HEK293 (cell line): ENCODE data around the gene PTPRJ.
A peak's percentile ranks its signal among the peaks of the same experiment; 100 is the strongest.

Source experiments
- CTCF ChIA-PET: fragments of 350-600 bp; formaldehyde crosslinking; extraction: SDS; loops from one replicate; lab custom pipeline; 2021; ENCODE audit warnings: antibody characterized with exemption; lab: Yijun Ruan, JAX
- POLR2A ChIA-PET: fragments of 300-600 bp; formaldehyde crosslinking; extraction: SDS; loops from one replicate; lab custom pipeline; 2020; ENCODE audit warnings: antibody characterized with exemption, inconsistent platforms; lab: Yijun Ruan, JAX
- H3K27ac ChIP-seq: fragments of 200-500 bp; sonication (Bioruptor generic); 2 replicates; pipeline ENCODE4 v1.5.1; 2014; ENCODE audit warnings: low read depth, low read length, control low read depth, inconsistent platforms; ENCODE audit errors: extremely low read depth
- H3K36me3 ChIP-seq, 2 experiments: fragments of 200-500 bp in 1 of 2; sonication (Bioruptor generic) in 1 of 2; 1 replicate in 1 of 2; 2 replicates in 1 of 2; pipeline ENCODE4 v1.5.1; 2014 to 2017; ENCODE audit warnings: inconsistent platforms in 2 of 2, low read length in 2 of 2; ENCODE audit not compliant: control insufficient read depth in 2 of 2, insufficient read depth in 1 of 2
- H3K4me1 ChIP-seq: fragments of 200-500 bp; sonication (Bioruptor generic); 2 replicates; pipeline ENCODE4 v1.5.1; 2014; ENCODE audit warnings: mild to moderate bottlenecking, low read length, inconsistent platforms; ENCODE audit not compliant: control insufficient read depth, insufficient read depth
- H3K4me3 ChIP-seq: 2 replicates; pipeline ENCODE4 v1.5.1; 2011; ENCODE audit warnings: low read depth, mild to moderate bottlenecking, control low read depth, low read length, moderate library complexity
- H3K9me3 ChIP-seq: fragments of 200-500 bp; sonication (Bioruptor generic); 2 replicates; pipeline ENCODE4 v1.5.1; 2014; ENCODE audit warnings: low read depth, low read length, inconsistent platforms; ENCODE audit not compliant: control insufficient read depth, insufficient read depth
- PRDM1 ChIP-seq: fragments of 450-650 bp; formaldehyde crosslinking; IDR thresholded peaks from 2 replicates; pipeline ENCODE4; 2016; ENCODE audit warnings: missing biosample characterization, missing genetic modification characterization
- PRDM2 ChIP-seq: fragments of 450-650 bp; formaldehyde crosslinking; IDR thresholded peaks from 2 replicates; pipeline ENCODE4 v1.5.1; 2016; ENCODE audit warnings: missing biosample characterization, missing genetic modification characterization, borderline replicate concordance
- ZBTB20 ChIP-seq: fragments of 450-650 bp; formaldehyde crosslinking; IDR thresholded peaks from 2 replicates; pipeline ENCODE4 v1.5.1; 2016; ENCODE audit warnings: missing biosample characterization, missing genetic modification characterization
- ZBTB26 ChIP-seq: fragments of 450-650 bp; formaldehyde crosslinking; optimal IDR thresholded peaks from 2 replicates; pipeline ENCODE3; 2016; ENCODE audit warnings: missing biosample characterization, mild to moderate bottlenecking, missing genetic modification characterization
- ZFP37 ChIP-seq: fragments of 450-650 bp; formaldehyde crosslinking; IDR thresholded peaks from 2 replicates; pipeline ENCODE4 v1.5.1; 2016; ENCODE audit warnings: missing biosample characterization, missing genetic modification characterization
- ZNF23 ChIP-seq: fragments of 450-650 bp; formaldehyde crosslinking; IDR thresholded peaks from 2 replicates; pipeline ENCODE4 v1.5.1; 2016; ENCODE audit warnings: missing biosample characterization, missing genetic modification characterization, borderline replicate concordance
- ZNF280D ChIP-seq: fragments of 450-650 bp; formaldehyde crosslinking; IDR thresholded peaks from 2 replicates; pipeline ENCODE4 v1.5.1; 2016; ENCODE audit warnings: missing biosample characterization, missing genetic modification characterization
- ZNF423 ChIP-seq: fragments of 450-650 bp; formaldehyde crosslinking; IDR thresholded peaks from 2 replicates; pipeline ENCODE4 v1.5.1; 2016; ENCODE audit warnings: missing biosample characterization, missing genetic modification characterization
- ZNF658 ChIP-seq: fragments of 450-650 bp; formaldehyde crosslinking; IDR thresholded peaks from 2 replicates; pipeline ENCODE4; 2016; ENCODE audit warnings: missing biosample characterization, missing genetic modification characterization
- TF ChIP-seq, protein P1 (sequence below): IDR thresholded peaks from 2 replicates; pipeline ENCODE4 v1.6.1; 2011; ENCODE audit warnings: mild to moderate bottlenecking, low read depth, low read length, borderline replicate concordance
- TF ChIP-seq, protein P2 (sequence below): fragments of 450-650 bp; IDR thresholded peaks from 2 replicates; pipeline ENCODE4 v1.5.1; 2018; ENCODE audit warnings: missing biosample characterization, missing genetic modification characterization
- TF ChIP-seq, protein P3 (sequence below): fragments of 450-650 bp; formaldehyde crosslinking; IDR thresholded peaks from 2 replicates; pipeline ENCODE4 v1.5.1; 2016; ENCODE audit warnings: missing biosample characterization, missing genetic modification characterization

PTPRJ gene

GRCh38 chr11:48007677-48008076 is 27.3 kb downstream of the PTPRJ start (continued):
- TF ChIP-seq PRDM2 (no peak), PRDM1 (tag by site-specific recombination) (no peak), ZBTB20 (tag by site-specific recombination) (no peak), ZBTB26 (tag by site-specific recombination) (no peak), ZNF23 (tag by site-specific recombination) (no peak), ZNF658 (no peak), ZFP37 (tag by site-specific recombination) (no peak), ZNF423 (tag by site-specific recombination) (no peak)
- TF ChIP-seq, protein P1, sequence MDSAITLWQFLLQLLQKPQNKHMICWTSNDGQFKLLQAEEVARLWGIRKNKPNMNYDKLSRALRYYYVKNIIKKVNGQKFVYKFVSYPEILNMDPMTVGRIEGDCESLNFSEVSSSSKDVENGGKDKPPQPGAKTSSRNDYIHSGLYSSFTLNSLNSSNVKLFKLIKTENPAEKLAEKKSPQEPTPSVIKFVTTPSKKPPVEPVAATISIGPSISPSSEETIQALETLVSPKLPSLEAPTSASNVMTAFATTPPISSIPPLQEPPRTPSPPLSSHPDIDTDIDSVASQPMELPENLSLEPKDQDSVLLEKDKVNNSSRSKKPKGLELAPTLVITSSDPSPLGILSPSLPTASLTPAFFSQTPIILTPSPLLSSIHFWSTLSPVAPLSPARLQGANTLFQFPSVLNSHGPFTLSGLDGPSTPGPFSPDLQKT = no peak
- TF ChIP-seq, protein P2, sequence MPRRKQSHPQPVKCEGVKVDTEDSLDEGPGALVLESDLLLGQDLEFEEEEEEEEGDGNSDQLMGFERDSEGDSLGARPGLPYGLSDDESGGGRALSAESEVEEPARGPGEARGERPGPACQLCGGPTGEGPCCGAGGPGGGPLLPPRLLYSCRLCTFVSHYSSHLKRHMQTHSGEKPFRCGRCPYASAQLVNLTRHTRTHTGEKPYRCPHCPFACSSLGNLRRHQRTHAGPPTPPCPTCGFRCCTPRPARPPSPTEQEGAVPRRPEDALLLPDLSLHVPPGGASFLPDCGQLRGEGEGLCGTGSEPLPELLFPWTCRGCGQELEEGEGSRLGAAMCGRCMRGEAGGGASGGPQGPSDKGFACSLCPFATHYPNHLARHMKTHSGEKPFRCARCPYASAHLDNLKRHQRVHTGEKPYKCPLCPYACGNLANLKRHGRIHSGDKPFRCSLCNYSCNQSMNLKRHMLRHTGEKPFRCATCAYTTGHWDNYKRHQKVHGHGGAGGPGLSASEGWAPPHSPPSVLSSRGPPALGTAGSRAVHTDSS (tag by site-specific recombination) = no peak
- TF ChIP-seq, all 188 proteins: peak for 0

DNA sequence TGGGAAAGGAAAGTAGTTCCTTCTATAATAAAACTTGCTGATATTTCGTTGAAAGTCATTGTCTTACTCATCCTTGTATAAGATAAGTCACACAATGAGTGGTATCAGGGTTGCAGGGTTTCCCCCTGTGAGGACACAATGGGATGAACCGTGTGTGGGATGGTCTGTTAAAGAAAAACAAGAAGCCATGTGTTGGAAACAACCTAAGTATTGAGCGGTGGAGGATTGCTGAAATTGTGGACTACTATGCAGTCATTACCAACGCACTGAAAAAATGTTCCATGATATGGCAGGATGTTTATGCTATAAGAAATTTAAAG is 28.6 kb downstream of the PTPRJ start:
- H3K4me1 ChIP-seq = no peaks in the 10 kb centered on the region
- ChIA-PET CTCF (interaction anchor here (1.0 kb wide), 1 partner anchor 73 kb away, joined by 3 read pairs; no protein-coding TSS in a partner anchor), POLR2A (no interaction called here)
- no peaks in the 10 kb centered on the region for H3K36me3 ChIP-seq
- no peaks in the 10 kb centered on the region for H3K9me3 ChIP-seq
- no peak overlapping the region for H3K27ac ChIP-seq
- no peak overlapping the region for H3K4me3 ChIP-seq
- no peak for TF ChIP-seq ZNF280D (tag by site-specific recombination)
- TF ChIP-seq, protein P3, sequence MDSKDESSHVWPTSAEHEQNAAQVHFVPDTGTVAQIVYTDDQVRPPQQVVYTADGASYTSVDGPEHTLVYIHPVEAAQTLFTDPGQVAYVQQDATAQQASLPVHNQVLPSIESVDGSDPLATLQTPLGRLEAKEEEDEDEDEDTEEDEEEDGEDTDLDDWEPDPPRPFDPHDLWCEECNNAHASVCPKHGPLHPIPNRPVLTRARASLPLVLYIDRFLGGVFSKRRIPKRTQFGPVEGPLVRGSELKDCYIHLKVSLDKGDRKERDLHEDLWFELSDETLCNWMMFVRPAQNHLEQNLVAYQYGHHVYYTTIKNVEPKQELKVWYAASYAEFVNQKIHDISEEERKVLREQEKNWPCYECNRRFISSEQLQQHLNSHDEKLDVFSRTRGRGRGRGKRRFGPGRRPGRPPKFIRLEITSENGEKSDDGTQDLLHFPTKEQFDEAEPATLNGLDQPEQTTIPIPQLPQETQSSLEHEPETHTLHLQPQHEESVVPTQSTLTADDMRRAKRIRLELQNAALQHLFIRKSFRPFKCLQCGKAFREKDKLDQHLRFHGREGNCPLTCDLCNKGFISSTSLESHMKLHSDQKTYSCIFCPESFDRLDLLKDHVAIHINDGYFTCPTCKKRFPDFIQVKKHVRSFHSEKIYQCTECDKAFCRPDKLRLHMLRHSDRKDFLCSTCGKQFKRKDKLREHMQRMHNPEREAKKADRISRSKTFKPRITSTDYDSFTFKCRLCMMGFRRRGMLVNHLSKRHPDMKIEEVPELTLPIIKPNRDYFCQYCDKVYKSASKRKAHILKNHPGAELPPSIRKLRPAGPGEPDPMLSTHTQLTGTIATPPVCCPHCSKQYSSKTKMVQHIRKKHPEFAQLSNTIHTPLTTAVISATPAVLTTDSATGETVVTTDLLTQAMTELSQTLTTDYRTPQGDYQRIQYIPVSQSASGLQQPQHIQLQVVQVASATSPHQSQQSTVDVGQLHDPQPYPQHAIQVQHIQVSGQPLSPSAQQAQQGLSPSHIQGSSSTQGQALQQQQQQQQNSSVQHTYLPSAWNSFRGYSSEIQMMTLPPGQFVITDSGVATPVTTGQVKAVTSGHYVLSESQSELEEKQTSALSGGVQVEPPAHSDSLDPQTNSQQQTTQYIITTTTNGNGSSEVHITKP (tag by site-specific recombination) = peak; percentile 57
